OCI-LY1 (cell line): ENCODE data around the gene RGPD8.

ENCODE experiments used
- H2AFZ ChIP-seq: fragments of 200-600 bp; sonication (generic), shearing (Covaris generic); 2 replicates; pipeline ENCODE4 v1.6.0; 2014; ENCODE audit warnings: antibody characterized with exemption, mild to moderate bottlenecking, low read length
- H3F3A ChIP-seq: fragments of 200-600 bp; sonication (generic), shearing (Covaris generic); 2 replicates; pipeline ENCODE4 v1.6.0; 2014; ENCODE audit warnings: mild to moderate bottlenecking, antibody characterized with exemption, low read length, moderate library complexity; ENCODE audit not compliant: insufficient read depth
- H3K27ac ChIP-seq: fragments of 200-600 bp; sonication (generic); 2 replicates; pipeline ENCODE4 v1.5.1; 2014; ENCODE audit warnings: low read length, mixed run types, mild to moderate bottlenecking, low read depth; ENCODE audit not compliant: poor library complexity, severe bottlenecking
- H3K27me3 ChIP-seq: fragments of 200-600 bp; sonication (generic); 2 replicates; pipeline ENCODE4 v1.6.0; 2014; ENCODE audit warnings: antibody characterized with exemption, mild to moderate bottlenecking, low read length, moderate library complexity; ENCODE audit not compliant: insufficient read depth
- H3K36me3 ChIP-seq: fragments of 200-600 bp; sonication (generic); 2 replicates; pipeline ENCODE4 v1.6.1; 2014; ENCODE audit warnings: mild to moderate bottlenecking, antibody characterized with exemption, low read length, moderate library complexity, mixed read lengths; ENCODE audit not compliant: insufficient read depth
- H3K4me1 ChIP-seq: fragments of 200-600 bp; sonication (generic); 2 replicates; pipeline ENCODE4 v1.5.1; 2014; ENCODE audit warnings: mild to moderate bottlenecking, low read length, moderate library complexity; ENCODE audit not compliant: insufficient read depth, severe bottlenecking
- H3K4me2 ChIP-seq: fragments of 200-600 bp; sonication (generic), shearing (Covaris generic); 2 replicates; pipeline ENCODE4 v1.6.1; 2014; ENCODE audit warnings: low read length
- H3K4me3 ChIP-seq: fragments of 200-600 bp; sonication (generic); 2 replicates; pipeline ENCODE4 v1.5.1; 2014; ENCODE audit warnings: low read length, low read depth, mild to moderate bottlenecking, mixed read lengths; ENCODE audit not compliant: poor library complexity, severe bottlenecking
- H3K79me2 ChIP-seq: fragments of 200-600 bp; shearing (Covaris generic); 2 replicates; pipeline ENCODE4 v1.6.1; 2016; ENCODE audit warnings: mixed run types, low read length, mixed read lengths; ENCODE audit not compliant: insufficient read depth
- H3K9ac ChIP-seq: fragments of 200-600 bp; sonication (generic), shearing (Covaris generic); 2 replicates; pipeline ENCODE4 v1.6.1; 2014; ENCODE audit warnings: mild to moderate bottlenecking, low read length, mixed read lengths
- H3K9me2 ChIP-seq: fragments of 200-600 bp; sonication (generic), shearing (Covaris generic); 2 replicates; pipeline ENCODE4 v1.6.1; 2014; ENCODE audit warnings: low read depth, mild to moderate bottlenecking, low read length, mixed read lengths
- H3K9me3 ChIP-seq: fragments of 200-600 bp; shearing (Covaris generic); 2 replicates; pipeline ENCODE4 v1.6.1; 2014; ENCODE audit warnings: low read length, mixed read lengths
- H4K20me1 ChIP-seq: fragments of 200-600 bp; sonication (generic), shearing (Covaris generic); 2 replicates; pipeline ENCODE4 v1.6.0; 2016; ENCODE audit warnings: mild to moderate bottlenecking, low read length; ENCODE audit not compliant: insufficient read depth
- CTCF ChIP-seq: fragments of 200-600 bp; sonication (generic), shearing (Covaris generic); IDR thresholded peaks from 2 replicates; pipeline ENCODE4 v1.5.1; 2017; ENCODE audit warnings: mild to moderate bottlenecking, antibody characterized with exemption, low read length, moderate library complexity, mixed read lengths
- EZH2 ChIP-seq: fragments of 200-600 bp; sonication (generic), shearing (Covaris generic); IDR thresholded peaks from 2 replicates; pipeline ENCODE4 v1.8.0; 2017; ENCODE audit warnings: borderline replicate concordance, mixed run types, mild to moderate bottlenecking, antibody characterized with exemption, low read length, moderate library complexity, mixed read lengths

The RGPD8 gene

GRCh38 chr2:112476434-112476833 lies 43.0 kb upstream of the RGPD8 start:
- Histone ChIP-seq H3K36me3 (no peaks in the 10 kb centered on the region), H3F3A (no peaks in the 10 kb centered on the region), H3K4me3 (no peak overlapping the region), H3K27ac (no peak overlapping the region), H3K27me3 (no peaks in the 10 kb centered on the region), H3K79me2 (no peaks in the 10 kb centered on the region), H3K4me1 (peaks cover 6% of the 10 kb centered on the region), H2AFZ (no peak overlapping the region), H3K9ac (no peak overlapping the region), H4K20me1 (no peaks in the 10 kb centered on the region), H3K4me2 (no peak overlapping the region), H3K9me2 (no peaks in the 10 kb centered on the region), H3K9me3 (no peaks in the 10 kb centered on the region)
- TF ChIP-seq CTCF = no peak
- TF ChIP-seq EZH2 = no peak

GRCh38 chr2:112474844-112475486 lies 41.5 kb upstream of the RGPD8 start:
- Histone ChIP-seq H3K4me2 (no peak overlapping the region), H3K4me1 (no peaks in the 10 kb centered on the region), H3K79me2 (no peaks in the 10 kb centered on the region), H4K20me1 (no peaks in the 10 kb centered on the region), H3K36me3 (no peaks in the 10 kb centered on the region), H3K4me3 (no peak overlapping the region), H3K9me3 (no peaks in the 10 kb centered on the region), H3K9me2 (no peaks in the 10 kb centered on the region), H3K9ac (no peak overlapping the region), H2AFZ (no peak overlapping the region), H3K27ac (no peak overlapping the region), H3F3A (no peaks in the 10 kb centered on the region), H3K27me3 (no peaks in the 10 kb centered on the region)
- TF ChIP-seq EZH2 (no peak), CTCF (no peak)

GRCh38 chr2:112472547-112473263 lies 39.3 kb upstream of the RGPD8 start:
- Histone ChIP-seq H4K20me1 (no peaks in the 10 kb centered on the region), H3K79me2 (no peaks in the 10 kb centered on the region), H3K4me2 (no peak overlapping the region), H3K27ac (no peak overlapping the region), H3K9ac (no peak overlapping the region), H3K9me2 (no peaks in the 10 kb centered on the region), H3K9me3 (peaks cover 9% of the 10 kb centered on the region), H3K36me3 (no peaks in the 10 kb centered on the region), H3K4me1 (no peaks in the 10 kb centered on the region), H3K27me3 (no peaks in the 10 kb centered on the region; the same call in 1 of the 2 replicates), H2AFZ (no peak overlapping the region), H3K4me3 (no peak overlapping the region), H3F3A (no peaks in the 10 kb centered on the region)
- no peak for TF ChIP-seq EZH2
- TF ChIP-seq CTCF = no peak
